WI38 (cell line): ENCODE results near the gene CDKL5.

Experiments
- H3K4me3 ChIP-seq: 2 replicates; pipeline ENCODE4 v1.5.1; 2011; ENCODE audit warnings: low read depth, mild to moderate bottlenecking, control low read depth, low read length
- TF ChIP-seq, protein P1 (sequence below): IDR thresholded peaks from 2 replicates; pipeline ENCODE4 v1.5.1; 2012; ENCODE audit warnings: low read depth, mild to moderate bottlenecking, control low read depth, low read length

CDKL5 gene

DNA sequence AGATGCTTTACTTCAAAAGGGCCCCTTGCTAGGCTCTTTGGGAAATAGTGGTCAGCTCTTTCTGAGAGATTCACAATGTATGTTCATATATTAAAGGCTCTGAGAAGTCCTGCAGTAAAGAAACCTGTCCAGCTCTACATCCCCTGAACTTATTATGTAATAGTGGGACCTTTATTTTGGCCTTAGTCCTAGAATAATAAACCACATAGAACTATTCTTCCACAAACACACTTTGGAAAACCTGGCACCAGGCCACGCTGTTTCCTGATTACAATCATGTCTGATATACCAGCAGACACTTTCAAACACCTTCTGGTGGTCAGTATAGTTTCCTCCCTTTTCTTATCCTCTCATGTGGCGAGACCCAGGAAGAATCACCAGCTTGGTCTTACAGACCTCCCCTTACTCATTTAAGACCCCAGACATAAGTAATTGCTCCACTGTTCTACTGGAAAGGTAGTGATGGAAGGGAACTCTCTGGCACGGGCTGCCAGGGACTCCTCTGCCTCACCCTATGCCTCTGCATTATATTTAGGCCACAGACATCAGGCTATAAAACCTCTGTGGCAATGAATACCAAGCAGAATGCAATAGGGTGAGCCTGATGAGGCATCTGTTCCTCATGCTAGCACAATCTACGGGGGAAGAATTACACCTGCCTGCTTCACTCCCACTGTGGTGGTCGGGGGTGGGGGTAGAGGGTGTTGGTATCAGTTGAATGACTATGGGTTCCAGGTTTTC lies 276.4 kb downstream of the CDKL5 start:
- H3K4me3 ChIP-seq: no peak overlapping the region
- TF ChIP-seq, protein P1, sequence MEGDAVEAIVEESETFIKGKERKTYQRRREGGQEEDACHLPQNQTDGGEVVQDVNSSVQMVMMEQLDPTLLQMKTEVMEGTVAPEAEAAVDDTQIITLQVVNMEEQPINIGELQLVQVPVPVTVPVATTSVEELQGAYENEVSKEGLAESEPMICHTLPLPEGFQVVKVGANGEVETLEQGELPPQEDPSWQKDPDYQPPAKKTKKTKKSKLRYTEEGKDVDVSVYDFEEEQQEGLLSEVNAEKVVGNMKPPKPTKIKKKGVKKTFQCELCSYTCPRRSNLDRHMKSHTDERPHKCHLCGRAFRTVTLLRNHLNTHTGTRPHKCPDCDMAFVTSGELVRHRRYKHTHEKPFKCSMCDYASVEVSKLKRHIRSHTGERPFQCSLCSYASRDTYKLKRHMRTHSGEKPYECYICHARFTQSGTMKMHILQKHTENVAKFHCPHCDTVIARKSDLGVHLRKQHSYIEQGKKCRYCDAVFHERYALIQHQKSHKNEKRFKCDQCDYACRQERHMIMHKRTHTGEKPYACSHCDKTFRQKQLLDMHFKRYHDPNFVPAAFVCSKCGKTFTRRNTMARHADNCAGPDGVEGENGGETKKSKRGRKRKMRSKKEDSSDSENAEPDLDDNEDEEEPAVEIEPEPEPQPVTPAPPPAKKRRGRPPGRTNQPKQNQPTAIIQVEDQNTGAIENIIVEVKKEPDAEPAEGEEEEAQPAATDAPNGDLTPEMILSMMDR: no peak

DNA sequence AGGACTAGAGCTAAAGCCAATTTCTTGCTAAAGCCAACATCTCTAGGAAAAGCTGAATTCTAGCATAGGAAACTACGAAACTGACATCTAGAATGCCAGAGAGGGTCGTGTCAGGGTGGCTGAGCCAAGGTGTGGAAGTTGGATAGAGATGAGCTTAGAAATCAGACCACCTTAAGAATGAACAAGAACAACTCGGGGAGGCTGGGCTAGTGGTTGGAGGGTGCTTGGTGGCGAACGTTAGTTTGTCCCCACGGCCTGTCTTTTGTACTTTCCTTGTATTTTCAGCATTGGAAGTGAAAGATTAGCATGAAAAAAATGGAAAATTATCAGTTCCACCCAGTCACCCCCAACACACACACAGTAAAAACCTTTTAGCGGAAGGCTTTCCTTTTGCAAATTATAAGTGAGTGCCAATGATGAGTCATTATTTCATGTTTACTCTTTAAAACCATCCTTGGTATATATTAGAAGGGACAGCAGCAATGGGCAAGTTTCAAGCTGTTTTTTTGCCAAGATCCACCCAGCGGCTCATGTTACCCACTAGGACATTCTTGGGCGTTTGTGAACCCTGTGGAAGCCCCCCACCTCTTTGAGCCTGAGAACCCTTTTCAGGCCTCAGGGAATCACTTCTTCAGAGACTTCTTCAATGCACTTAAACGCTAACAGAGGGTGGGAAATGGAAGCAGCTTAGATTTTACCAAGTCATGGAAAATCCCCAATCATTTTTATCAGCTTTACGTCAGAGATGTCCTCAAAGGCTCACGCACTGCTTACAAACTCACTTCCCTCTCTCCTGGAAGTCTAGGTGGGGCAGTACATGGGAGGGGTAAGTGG lies 277.2 kb downstream of the CDKL5 start:
- TF ChIP-seq, protein P1: no peak
- no peak overlapping the region for H3K4me3 ChIP-seq
